ENCODE data around the gene ATP6AP2.

ATP6AP2 gene

DNA sequence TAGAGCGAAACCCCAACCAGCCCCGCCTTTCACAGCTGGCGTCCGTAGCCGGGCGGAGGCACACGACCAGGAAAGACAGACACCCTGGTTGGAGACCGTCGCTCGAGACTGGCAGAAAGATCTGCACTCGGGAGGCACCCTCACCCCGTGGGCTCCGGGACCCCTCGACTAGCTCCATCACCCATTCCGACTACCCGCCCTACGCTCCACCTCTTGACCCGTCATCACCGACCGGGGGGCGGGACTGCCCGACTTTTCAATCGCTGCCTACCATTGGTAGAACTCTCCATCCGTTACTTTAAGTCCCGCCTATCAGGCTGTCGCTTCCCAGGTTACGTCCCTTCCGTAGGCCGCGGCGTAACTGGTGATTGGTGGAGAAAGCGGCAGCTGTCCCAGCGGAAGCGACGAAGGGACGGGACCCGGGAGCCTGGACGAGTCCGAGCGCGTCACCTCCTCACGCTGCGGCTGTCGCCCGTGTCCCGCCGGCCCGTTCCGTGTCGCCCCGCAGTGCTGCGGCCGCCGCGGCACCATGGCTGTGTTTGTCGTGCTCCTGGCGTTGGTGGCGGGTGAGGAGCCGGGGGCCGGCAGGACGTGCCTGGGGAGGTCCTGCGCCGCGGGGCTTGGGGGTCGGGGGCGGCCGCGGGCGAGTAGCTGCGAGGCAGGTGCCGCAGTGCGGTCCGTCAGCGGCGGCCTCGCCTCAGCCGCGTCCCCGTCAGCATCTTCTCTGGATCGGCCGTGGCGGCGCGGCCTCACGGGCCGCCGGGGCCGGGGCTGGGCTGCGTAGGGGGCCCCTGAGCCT, at the start of gene ATP6AP2:
ATP6AP2 (plus strand) TSS at position 434 of the 799 bp plus-strand sequence; CDS start at position 530, 96 bp downstream.
- TF ChIP-seq CTCF (IDR thresholded peaks at IDR 0.05; ENCODE audit: extremely low read depth, insufficient read depth, missing control alignments): no peak
- in situ Hi-C loops (cut with MboI; ENCODE audit: low pct_unique_long_range_greater_than_20kb, low sequenced_read_pairs, unreplicated experiment): no loop called here

GRCh38 chrX:40531056-40531826, 49.5 kb upstream of the ATP6AP2 start:
- in situ Hi-C loops (cut with MboI; ENCODE audit: low pct_unique_long_range_greater_than_20kb, low sequenced_read_pairs, unreplicated experiment): no loop called here
- no peak for DNase-seq (ENCODE audit: low spot score)
- no peak for TF ChIP-seq CTCF (IDR thresholded peaks at IDR 0.05; ENCODE audit: extremely low read depth, insufficient read depth, missing control alignments)

More for the DNA sequence above, at the start of gene ATP6AP2:
- DNase-seq (ENCODE audit: low spot score): peak; percentile 87

GRCh38 chrX:40537310-40537709, 43.5 kb upstream of the ATP6AP2 start:
- DNase-seq (ENCODE audit: low spot score): no peak
- in situ Hi-C loops (cut with MboI; ENCODE audit: low pct_unique_long_range_greater_than_20kb, low sequenced_read_pairs, unreplicated experiment): no loop called here
- no peak for TF ChIP-seq CTCF (IDR thresholded peaks at IDR 0.05; ENCODE audit: extremely low read depth, insufficient read depth, missing control alignments)

- DNase-seq (ENCODE audit: low spot score): no peak
- TF ChIP-seq CTCF (IDR thresholded peaks at IDR 0.05; ENCODE audit: extremely low read depth, insufficient read depth, missing control alignments): no peak
- in situ Hi-C loops (cut with MboI; ENCODE audit: low pct_unique_long_range_greater_than_20kb, low sequenced_read_pairs, unreplicated experiment): no loop called here
Measured at GRCh38 chrX:40538406-40538805, 42.4 kb upstream of the ATP6AP2 start.

DNA sequence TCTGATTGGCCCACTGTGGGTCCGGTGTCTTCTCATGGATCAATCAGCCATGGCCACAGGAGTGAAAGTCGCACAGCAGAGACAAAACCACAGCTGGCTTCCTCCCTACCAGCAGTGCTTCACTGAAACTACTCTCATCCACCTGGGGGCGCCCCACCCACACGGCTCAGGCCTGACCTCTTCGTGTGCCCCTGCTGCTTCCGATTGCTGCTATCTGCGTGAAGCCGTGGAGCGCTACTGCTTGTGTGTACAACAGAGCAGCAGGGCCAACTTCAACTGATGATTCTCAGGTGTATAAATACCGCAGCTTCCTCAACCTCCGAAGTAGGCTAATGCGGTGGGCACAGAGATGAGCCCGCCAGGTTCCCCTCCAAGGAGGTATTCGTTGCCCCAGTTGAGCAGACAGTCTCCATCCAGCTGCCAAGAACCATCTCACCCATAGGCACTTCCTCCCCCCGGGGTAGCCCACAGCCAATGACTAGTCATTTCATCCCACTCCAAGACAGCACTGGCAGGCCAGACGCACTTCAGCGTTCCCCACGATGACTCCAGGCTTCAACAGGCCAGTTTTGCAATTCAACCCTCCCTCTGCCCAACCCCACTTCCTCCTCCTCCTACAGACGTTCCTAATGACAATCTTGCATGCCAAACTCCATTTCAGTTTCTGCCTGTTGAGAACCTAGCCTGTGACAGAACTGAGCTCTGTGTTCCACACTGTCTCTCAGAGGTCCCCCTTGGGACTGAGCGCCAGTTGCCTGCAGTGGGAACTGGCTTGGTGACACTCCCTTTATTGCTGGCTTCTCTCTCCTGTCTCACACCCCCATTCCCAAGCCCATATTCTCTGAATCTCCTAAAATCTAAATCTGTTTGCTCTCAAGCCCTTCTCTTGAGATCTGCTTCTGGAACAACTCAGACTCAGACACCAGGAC, 41.3 kb upstream of the ATP6AP2 start:
- peak; percentile 54 for DNase-seq (ENCODE audit: low spot score)
- in situ Hi-C loops (cut with MboI; ENCODE audit: low pct_unique_long_range_greater_than_20kb, low sequenced_read_pairs, unreplicated experiment): no loop called here
- peak; percentile 30 for TF ChIP-seq CTCF (IDR thresholded peaks at IDR 0.05; ENCODE audit: extremely low read depth, insufficient read depth, missing control alignments)

GRCh38 chrX:40542208-40542607, 38.6 kb upstream of the ATP6AP2 start:
- in situ Hi-C loops (cut with MboI; ENCODE audit: low pct_unique_long_range_greater_than_20kb, low sequenced_read_pairs, unreplicated experiment): no loop called here
- DNase-seq (ENCODE audit: low spot score): no peak
- TF ChIP-seq CTCF (IDR thresholded peaks at IDR 0.05; ENCODE audit: extremely low read depth, insufficient read depth, missing control alignments): no peak

All from GM13977 (cell line).